GM19099 (cell line): ENCODE data around the gene IL17C.
A peak's percentile ranks its signal among the peaks of the same experiment; 100 is the strongest.

Experiments
- POLR2A ChIP-seq: IDR thresholded peaks from 3 replicates; pipeline ENCODE4 v1.6.1; 2011; ENCODE audit warnings: low read depth; ENCODE audit not compliant: insufficient read length; ENCODE audit errors: extremely low read depth

IL17C gene

GRCh38 chr16:88630433-88630832, 7.9 kb upstream of the IL17C start:
- no peak for TF ChIP-seq POLR2A

GRCh38 chr16:88630941-88631340, 7.4 kb upstream of the IL17C start:
- no peak for TF ChIP-seq POLR2A

DNA sequence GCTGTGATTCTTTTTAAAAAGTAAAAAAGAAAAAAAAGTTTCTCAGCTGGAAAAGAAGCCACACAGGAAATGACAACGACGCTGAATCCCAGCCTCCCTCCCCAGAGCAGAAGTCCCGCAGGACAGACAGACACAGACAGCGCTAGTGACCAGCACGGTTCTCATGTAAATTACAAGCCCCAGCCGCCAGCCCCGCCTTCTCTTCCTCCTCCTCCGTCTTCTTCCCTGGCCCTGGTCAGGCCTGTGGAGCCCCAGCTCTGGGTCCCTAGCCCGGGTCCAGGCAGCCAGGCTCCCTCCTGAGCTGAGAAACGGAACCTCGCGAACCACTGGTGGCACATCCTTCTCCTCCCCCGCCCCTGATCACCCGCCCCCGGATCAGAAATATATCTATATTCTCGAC, 7.0 kb upstream of the IL17C start:
- no peak for TF ChIP-seq POLR2A

DNA sequence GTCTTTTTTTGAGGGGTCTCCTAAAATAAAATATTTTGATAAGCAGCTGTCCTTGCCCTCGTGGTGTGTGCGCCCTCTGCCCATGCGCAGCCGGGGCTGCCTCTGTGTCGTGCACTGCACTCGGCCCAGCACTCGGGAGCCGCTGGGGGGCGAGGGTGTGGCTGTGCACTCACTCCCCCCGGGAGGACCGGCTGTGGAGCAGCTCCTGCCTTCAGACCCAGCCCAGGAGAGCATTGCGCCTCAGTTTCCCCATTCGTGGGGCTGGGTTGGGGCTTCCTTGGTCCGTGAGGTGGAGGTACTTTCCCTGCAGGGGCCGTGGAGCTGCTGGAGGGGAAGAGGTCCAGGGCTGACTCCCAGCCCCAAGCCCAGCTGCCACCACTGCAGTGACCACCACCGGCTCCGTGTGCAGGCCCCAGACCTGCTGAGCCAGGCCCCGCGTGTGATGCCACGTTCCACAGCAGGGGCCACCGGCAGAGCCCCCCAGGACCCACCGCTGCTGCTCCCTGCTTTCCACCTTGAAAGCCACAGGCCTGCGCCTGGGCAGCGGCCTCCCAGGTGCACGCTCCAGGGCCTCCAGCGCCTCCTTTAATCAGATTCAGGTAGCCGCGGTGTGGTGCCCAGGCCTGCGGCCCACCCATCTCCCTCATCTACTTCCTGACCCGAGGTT, 6.3 kb upstream of the IL17C start:
- TF ChIP-seq POLR2A, result no peak

- no peak for TF ChIP-seq POLR2A
Observed at GRCh38 chr16:88632587-88632930, 5.8 kb upstream of the IL17C start.

DNA sequence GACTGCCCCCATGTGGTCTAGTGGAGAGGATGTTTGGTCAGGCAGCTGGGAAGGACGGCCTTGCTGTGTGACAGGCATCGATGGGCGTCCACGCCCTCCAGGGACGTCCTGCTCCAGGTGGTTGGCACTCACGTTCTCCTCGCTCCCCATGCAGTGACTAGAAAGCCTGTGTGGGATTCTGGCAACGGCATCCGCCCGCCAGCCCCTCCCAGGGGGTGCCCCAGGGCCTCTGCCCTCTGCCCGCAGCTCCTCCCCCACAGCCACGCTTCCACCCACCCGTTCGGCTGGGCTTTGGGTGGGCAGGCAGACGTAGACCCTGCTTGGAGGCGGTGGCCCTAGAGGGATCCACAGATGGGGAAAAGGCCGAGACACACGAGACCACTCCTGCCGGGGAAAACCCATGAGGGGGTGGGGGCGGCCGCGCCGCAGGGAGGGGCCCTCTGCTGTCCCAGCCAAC, 4.7 kb upstream of the IL17C start:
- TF ChIP-seq POLR2A, result no peak

- TF ChIP-seq POLR2A, result peak; percentile 37
Observed at GRCh38 chr16:88634141-88634993, 4.0 kb upstream of the IL17C start.

DNA sequence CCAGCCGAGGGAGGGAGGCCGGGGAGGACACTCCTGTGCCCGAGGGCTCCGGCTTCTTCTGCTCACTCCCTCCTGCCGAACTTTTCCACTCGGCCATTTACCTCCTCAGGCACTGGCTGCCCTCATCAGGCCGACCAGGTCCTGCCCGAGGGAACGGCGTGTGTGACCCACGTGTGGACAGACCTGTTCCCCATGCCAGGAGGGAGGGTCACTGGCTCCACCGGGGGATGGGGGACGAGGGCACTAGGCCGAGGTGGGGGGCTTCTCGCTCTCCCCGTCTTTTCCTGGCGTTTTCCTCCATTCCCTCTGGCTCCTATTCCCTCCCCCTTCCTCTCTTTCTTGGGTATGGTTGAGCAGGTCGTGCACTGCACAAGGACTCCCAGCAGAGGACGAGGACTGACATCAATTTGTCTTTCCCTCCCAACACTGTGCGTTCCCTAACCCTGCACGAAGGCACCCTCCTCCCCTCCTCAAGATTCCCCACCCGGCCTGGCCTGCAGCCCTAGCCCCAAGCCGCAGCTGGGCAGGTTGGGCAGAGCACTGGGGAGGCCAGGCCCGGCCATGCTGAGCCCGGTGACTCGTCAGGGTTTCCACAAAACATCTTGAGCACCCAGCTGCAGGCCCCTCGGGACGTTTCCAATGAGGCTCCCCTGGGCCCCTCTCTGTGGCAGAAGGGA, 3.2 kb upstream of the IL17C start:
- no peak for TF ChIP-seq POLR2A

DNA sequence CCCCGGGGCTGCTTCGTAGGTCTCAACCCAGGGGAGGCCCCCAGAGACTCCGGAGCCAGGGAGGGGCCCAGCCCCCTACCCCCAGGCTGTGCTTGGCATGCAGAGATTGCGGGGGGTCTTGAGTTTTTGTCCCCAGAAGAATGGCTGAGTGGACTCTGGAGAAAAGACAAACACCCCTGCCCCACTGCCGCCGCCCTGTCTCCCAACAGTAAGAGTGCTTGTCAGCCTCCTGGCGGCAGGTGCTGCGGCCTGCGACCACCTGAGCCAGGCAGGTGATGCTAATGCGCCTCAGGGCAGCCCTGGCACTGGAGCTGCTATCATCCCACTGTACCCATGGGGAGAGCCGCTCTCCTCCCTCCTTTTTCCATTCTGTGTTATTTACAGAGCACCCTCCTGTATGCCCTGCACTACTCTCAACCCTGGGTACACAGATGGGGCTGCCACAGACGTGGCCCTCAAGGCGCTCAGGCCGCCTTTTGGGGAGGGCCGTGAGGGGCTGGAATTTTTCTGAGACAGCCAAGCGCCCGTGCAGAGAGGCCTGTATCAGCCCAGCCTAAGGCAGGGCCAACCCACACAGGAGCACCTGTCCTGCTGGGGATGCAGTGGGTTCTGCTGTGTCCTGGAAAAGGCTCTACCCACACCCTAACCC, 2.6 kb upstream of the IL17C start:
- no peak for TF ChIP-seq POLR2A

DNA sequence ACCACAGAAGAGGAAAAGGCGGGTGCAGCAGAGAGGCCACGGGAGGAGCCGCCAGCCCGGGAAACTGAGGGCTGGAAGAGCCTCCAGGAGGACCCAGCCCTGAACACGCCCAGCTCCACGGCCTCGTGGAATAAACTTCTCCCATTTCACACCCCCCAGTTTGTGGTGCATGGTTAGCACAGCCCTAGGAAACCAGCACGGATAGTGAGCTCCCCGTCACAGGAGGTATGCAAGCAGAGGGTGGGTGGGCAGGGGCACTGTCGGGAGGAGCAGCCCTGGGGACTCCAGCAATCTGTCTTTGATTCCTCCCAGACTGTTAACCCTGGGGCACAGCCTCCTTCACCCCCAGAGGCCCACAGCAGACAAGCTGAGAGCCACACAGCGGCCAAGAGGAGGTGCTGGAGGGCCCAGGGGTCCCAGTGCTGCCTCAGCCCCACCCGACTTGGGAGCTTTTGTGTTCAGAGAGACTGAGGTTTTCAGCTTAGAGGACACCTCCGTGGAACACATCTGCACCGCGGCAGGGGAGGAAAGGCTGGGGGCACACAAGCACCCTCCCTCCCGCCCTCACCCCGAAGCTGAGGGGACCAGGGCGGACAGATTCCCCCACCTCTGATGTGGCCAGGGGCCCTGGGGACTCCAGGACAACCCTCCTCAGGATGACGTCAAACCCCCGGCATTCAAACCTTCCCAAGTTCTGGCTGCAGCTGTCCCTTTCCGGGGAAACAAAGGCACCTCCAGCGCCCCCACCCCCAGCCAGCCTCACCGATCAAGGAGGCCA, 1.7 kb upstream of the IL17C start:
- no peak for TF ChIP-seq POLR2A

DNA sequence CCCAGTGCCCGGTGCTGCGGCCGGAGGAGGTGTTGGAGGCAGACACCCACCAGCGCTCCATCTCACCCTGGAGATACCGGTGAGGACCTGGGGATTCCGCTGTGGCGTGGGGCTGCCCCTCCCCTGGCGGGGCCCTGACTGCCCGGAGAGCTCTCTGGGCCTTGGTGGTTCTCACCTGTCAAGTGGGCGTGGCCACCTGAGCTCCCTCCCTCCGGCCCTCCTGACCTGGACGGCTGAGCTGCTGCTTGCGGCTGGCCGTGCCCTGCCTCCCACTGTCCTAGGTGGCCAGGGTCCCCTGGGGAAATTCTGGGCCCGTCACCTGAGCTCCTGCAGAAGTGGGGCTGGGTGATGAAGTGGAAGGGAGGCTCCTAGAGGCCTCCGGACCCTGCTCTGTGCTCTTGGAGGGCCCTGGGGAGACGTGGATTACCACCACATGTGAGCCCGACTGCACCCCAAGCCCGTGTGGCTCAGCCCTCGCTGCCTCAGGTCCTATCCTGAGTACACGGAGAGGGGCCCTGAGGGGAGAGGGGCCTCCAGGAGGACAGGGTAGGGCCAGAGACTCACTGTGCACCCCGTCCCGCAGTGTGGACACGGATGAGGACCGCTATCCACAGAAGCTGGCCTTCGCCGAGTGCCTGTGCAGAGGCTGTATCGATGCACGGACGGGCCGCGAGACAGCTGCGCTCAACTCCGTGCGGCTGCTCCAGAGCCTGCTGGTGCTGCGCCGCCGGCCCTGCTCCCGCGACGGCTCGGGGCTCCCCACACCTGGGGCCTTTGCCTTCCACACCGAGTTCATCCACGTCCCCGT, 1.1 kb downstream of the IL17C start:
- no peak for TF ChIP-seq POLR2A

GRCh38 chr16:88640039-88640495, 1.7 kb downstream of the IL17C start:
- TF ChIP-seq POLR2A, result no peak

GRCh38 chr16:88640498-88641247, 2.3 kb downstream of the IL17C start:
- no peak for TF ChIP-seq POLR2A

- no peak for TF ChIP-seq POLR2A
Observed at GRCh38 chr16:88642881-88643643, 4.7 kb downstream of the IL17C start.
